ENCODE results near the gene ZNF23.

- TF ChIP-seq BCL11A (IDR thresholded peaks at IDR 0.05; ENCODE audit: low read depth, low read length) (no peak), EZH2 (IDR thresholded peaks at IDR 0.05; ENCODE audit: borderline replicate concordance, control insufficient read depth, low read depth, low read length) (no peak), CHD2 (IDR thresholded peaks at IDR 0.05; ENCODE audit: borderline replicate concordance, low read depth, low read length) (no peak), ZZZ3 (IDR thresholded peaks at IDR 0.05; ENCODE audit: control insufficient read depth, insufficient read length, low read depth) (no peak), NR2F1 (conservative IDR thresholded peaks at IDR 0.05) (no peak), PBX3 (IDR thresholded peaks at IDR 0.05; ENCODE audit: insufficient replicate concordance, low read depth, low read length) (no peak), TAF1 (IDR thresholded peaks at IDR 0.05; ENCODE audit: borderline replicate concordance, low read depth, low read length) (no peak), BRCA1 (IDR thresholded peaks at IDR 0.05; ENCODE audit: low read depth, low read length) (no peak), SREBF2 (IDR thresholded peaks at IDR 0.05; ENCODE audit: low read length) (no peak), SP1 (IDR thresholded peaks at IDR 0.05; ENCODE audit: low read depth, low read length) (no peak), ETV6 (conservative IDR thresholded peaks at IDR 0.05 in 1 of 2, IDR thresholded peaks at IDR 0.05 in 1 of 2; ENCODE audit: borderline replicate concordance in 1 of 2, low read depth in 1 of 2) (no peak), ZBTB33 (IDR thresholded peaks at IDR 0.05) (no peak), BHLHE40 (IDR thresholded peaks at IDR 0.05; ENCODE audit: borderline replicate concordance in 1 of 2, low read depth in 2 of 2, low read length in 1 of 2) (no peak)
- TF ChIP-seq, protein P1, sequence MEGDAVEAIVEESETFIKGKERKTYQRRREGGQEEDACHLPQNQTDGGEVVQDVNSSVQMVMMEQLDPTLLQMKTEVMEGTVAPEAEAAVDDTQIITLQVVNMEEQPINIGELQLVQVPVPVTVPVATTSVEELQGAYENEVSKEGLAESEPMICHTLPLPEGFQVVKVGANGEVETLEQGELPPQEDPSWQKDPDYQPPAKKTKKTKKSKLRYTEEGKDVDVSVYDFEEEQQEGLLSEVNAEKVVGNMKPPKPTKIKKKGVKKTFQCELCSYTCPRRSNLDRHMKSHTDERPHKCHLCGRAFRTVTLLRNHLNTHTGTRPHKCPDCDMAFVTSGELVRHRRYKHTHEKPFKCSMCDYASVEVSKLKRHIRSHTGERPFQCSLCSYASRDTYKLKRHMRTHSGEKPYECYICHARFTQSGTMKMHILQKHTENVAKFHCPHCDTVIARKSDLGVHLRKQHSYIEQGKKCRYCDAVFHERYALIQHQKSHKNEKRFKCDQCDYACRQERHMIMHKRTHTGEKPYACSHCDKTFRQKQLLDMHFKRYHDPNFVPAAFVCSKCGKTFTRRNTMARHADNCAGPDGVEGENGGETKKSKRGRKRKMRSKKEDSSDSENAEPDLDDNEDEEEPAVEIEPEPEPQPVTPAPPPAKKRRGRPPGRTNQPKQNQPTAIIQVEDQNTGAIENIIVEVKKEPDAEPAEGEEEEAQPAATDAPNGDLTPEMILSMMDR (IDR thresholded peaks at IDR 0.05 in 2 of 3, conservative IDR thresholded peaks at IDR 0.05 in 1 of 3; ENCODE audit: control insufficient read depth in 2 of 3, extremely low read depth in 1 of 3, insufficient read depth in 1 of 3, low read depth in 3 of 3, low read length in 3 of 3): peak; percentile 26 to 52 (median 39); a peak in 4 of 6 replicates
Measured at GRCh38 chr16:71501547-71501946, 39.5 kb upstream of the ZNF23 start.

Measured in GM12878 (cell line).